Epithelial cell of esophagus (primary cell): ENCODE results near the gene LIPC.

ENCODE experiments used
- DNase-seq: peaks from one replicate; pipeline ENCODE4 v3.0.0; 2010; ENCODE audit warnings: low read depth
- H3K4me3 ChIP-seq: 2 replicates; pipeline ENCODE4 v1.5.1; 2011; ENCODE audit warnings: mild to moderate bottlenecking, low read length, control low read depth
- TF ChIP-seq, protein P1 (sequence below): IDR thresholded peaks from 2 replicates; pipeline ENCODE4 v1.5.1; 2011; ENCODE audit warnings: low read depth, mild to moderate bottlenecking, low read length, control low read depth, inconsistent platforms; ENCODE audit not compliant: insufficient read depth; ENCODE audit errors: missing control alignments

The LIPC gene

DNA sequence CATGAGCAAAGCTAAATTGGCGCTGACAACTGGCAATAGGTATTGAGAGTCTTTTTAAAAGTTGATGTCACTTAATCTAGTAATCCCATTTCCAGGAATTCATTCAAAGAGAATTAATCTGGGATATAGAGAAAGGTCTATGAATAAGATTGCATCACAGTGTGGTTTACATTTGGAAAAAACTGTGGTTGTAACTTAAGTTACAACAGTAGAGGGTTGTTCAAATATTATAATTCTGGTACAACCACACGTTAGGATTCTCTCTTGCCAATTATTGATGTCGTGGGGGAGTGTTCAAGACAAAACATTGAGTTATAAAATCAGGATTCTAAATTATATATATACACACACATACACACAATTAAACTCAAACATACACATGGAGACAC, 79.8 kb downstream of the LIPC start:
- H3K4me3 ChIP-seq: no peak overlapping the region
- no peak for DNase-seq
- TF ChIP-seq, protein P1, sequence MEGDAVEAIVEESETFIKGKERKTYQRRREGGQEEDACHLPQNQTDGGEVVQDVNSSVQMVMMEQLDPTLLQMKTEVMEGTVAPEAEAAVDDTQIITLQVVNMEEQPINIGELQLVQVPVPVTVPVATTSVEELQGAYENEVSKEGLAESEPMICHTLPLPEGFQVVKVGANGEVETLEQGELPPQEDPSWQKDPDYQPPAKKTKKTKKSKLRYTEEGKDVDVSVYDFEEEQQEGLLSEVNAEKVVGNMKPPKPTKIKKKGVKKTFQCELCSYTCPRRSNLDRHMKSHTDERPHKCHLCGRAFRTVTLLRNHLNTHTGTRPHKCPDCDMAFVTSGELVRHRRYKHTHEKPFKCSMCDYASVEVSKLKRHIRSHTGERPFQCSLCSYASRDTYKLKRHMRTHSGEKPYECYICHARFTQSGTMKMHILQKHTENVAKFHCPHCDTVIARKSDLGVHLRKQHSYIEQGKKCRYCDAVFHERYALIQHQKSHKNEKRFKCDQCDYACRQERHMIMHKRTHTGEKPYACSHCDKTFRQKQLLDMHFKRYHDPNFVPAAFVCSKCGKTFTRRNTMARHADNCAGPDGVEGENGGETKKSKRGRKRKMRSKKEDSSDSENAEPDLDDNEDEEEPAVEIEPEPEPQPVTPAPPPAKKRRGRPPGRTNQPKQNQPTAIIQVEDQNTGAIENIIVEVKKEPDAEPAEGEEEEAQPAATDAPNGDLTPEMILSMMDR: no peak

DNA sequence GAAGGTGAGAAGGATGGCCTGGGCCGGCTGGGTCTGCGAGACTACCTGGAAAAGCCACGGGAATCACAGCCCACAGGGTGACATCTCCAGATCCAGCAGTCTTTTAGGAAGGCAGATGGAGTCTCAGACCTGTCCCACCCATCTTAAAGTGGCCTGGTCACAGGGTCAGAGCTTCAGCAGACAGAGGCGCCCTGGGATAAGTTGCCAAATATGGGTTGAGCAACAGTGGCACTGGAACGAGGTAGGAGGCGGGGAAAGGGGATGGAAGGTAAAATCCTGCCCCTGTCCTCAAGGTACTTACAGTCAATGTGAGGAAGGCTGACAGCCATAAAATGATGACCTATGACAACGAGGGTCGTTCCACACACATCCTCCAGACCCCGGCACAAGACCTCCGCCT, 80.7 kb downstream of the LIPC start:
- TF ChIP-seq, protein P1: no peak
- no peak for DNase-seq

DNA sequence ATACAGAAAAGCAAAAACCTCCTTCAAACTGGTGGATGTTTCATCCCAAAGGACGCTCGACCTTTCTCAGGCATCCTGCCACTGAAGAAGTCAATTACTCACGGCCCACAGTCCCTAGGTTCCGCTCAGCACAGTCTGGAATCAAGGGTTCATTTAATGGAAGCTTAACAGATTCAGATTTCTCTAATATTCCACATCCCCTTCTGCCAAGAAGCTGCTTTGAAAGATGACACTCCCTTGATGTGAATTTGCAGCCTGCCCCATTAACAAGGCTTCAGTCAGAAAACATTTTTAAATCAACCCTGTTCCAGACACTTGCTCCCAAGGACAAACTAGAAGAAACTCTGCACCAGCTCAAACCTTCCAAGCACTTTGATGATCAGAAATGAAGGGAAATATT, 81.2 kb downstream of the LIPC start:
- no peak overlapping the region for H3K4me3 ChIP-seq
- no peak for DNase-seq
- TF ChIP-seq, protein P1: no peak

More for the DNA sequence above, 80.7 kb downstream of the LIPC start:
- no peak overlapping the region for H3K4me3 ChIP-seq

- TF ChIP-seq, protein P1: no peak
Measured at GRCh38 chr15:58513726-58514336, 82.0 kb downstream of the LIPC start.

GRCh38 chr15:58515807-58516206, 84.0 kb downstream of the LIPC start:
- no peak overlapping the region for H3K4me3 ChIP-seq
- TF ChIP-seq, protein P1: no peak
- no peak for DNase-seq

More at GRCh38 chr15:58513726-58514336, 82.0 kb downstream of the LIPC start:
- no peak overlapping the region for H3K4me3 ChIP-seq
- no peak for DNase-seq

GRCh38 chr15:58517252-58517681, 85.5 kb downstream of the LIPC start:
- TF ChIP-seq, protein P1: no peak
- no peak for DNase-seq
- H3K4me3 ChIP-seq: no peak overlapping the region
